HepG2 (cell line): ENCODE measurements around the gene PDE5A. TPM values are rescaled to one million over a fixed set of nuclear protein-coding genes. Genes with fewer than 3 reads are reported as not detected.

Experiments
- ATAC-seq: fragments of 200-7000 bp; cut with Tn5 transposase; 3 replicates; pipeline ENCODE4 v1.9.1; 2020; ENCODE audit warnings: mild to moderate bottlenecking, moderate library complexity
- BruUV-seq: library from RNA; stranded (reverse); fragments of 400-500 nt; replicated peaks from 2 replicates; lab custom pipeline; 2021; lab: Mats Ljungman, UMichigan
- CTCF ChIA-PET: fragments of 300-600 bp; formaldehyde crosslinking; extraction: SDS; loops from one replicate; lab custom pipeline; 2021; ENCODE audit warnings: low total read pairs, inconsistent platforms, low intra/inter-chr PET ratio; lab: Yijun Ruan, JAX
- POLR2A ChIA-PET: fragments of 350-600 bp; sonication (Branson Sonifier 250); formaldehyde crosslinking; loops from one replicate; lab custom pipeline; 2020; ENCODE audit warnings: antibody characterized with exemption, inconsistent platforms; lab: Yijun Ruan, JAX
- DNase-seq: peaks from one replicate; pipeline ENCODE4 v3.0.0-alpha.2; 2015; ENCODE audit warnings: low spot score
- FAIRE-seq: peaks from 3 replicates; lab custom pipeline; 2011; peaks lifted over from hg19 to GRCh38; lab: Jason Lieb, UNC
- H2AFZ ChIP-seq: one replicate; pipeline ENCODE4 v1.6.1; 2011; ENCODE audit warnings: low read length, inconsistent platforms
- H3K27ac ChIP-seq: fragments of 300-600 bp; 3 replicates; pipeline ENCODE4 v1.8.0; 2011; ENCODE audit warnings: mixed run types, mild to moderate bottlenecking, mixed read lengths, low read length, inconsistent platforms; ENCODE audit not compliant: insufficient read depth; ENCODE audit errors: extremely low read length
- H3K27me3 ChIP-seq, 2 experiments: fragments of 200-600 bp in 1 of 2; 2 replicates in 1 of 2; 3 replicates in 1 of 2; pipeline versions ENCODE4 v1.6.0 to v1.8.0; 2011; ENCODE audit warnings: low read length in 2 of 2, mild to moderate bottlenecking in 2 of 2, moderate library complexity in 2 of 2, inconsistent platforms in 1 of 2; ENCODE audit not compliant: insufficient read depth in 2 of 2, control insufficient read depth in 1 of 2
- H3K36me3 ChIP-seq, 2 experiments: fragments of 200-600 bp in 1 of 2; replicated peaks in 1 of 2; 2 replicates in 1 of 2; 3 replicates in 1 of 2; pipeline versions ENCODE4 v1.5.1 to v1.8.0; 2011; ENCODE audit warnings: low read length in 2 of 2, inconsistent platforms in 1 of 2; ENCODE audit not compliant: insufficient read depth in 2 of 2, control insufficient read depth in 1 of 2
- H3K4me1 ChIP-seq: 2 replicates; pipeline ENCODE4 v1.5.1; 2012; ENCODE audit warnings: low read length, inconsistent platforms; ENCODE audit not compliant: insufficient read depth
- H3K4me2 ChIP-seq: 2 replicates; pipeline ENCODE4 v1.6.0; 2011; ENCODE audit warnings: low read depth, low read length, inconsistent platforms
- H3K4me3 ChIP-seq, 3 experiments: fragments of 200-600 bp in 1 of 3; sonication (generic), shearing (Covaris generic) in 1 of 3; replicated peaks in 1 of 3; 2 replicates each; pipeline ENCODE4 v1.5.1; 2011 to 2016; ENCODE audit warnings: low read length in 3 of 3, inconsistent platforms in 2 of 3, low read depth in 2 of 3, mild to moderate bottlenecking in 2 of 3, control low read depth in 1 of 3, mixed read lengths in 1 of 3; ENCODE audit not compliant: insufficient read depth in 1 of 3
- H3K79me2 ChIP-seq: one replicate; pipeline ENCODE4 v1.6.1; 2011; ENCODE audit warnings: low read length, inconsistent platforms; ENCODE audit not compliant: insufficient read depth
- H3K9ac ChIP-seq: 2 replicates; pipeline ENCODE4 v1.6.0; 2011; ENCODE audit warnings: mild to moderate bottlenecking, low read depth, low read length, inconsistent platforms; ENCODE audit not compliant: insufficient read depth
- H3K9me3 ChIP-seq: 2 replicates; pipeline ENCODE4 v1.5.1; 2012; ENCODE audit warnings: mild to moderate bottlenecking, low read length
- H4K20me1 ChIP-seq: 2 replicates; pipeline ENCODE4 v1.6.0; 2011; ENCODE audit warnings: inconsistent platforms, mild to moderate bottlenecking, low read length, moderate library complexity; ENCODE audit not compliant: insufficient read depth
- CBX1 ChIP-seq: IDR thresholded peaks from one replicate; pipeline ENCODE4 v1.6.1; 2016; ENCODE audit warnings: antibody characterized with exemption, low read depth
- CREB3 ChIP-seq: sonication (generic); formaldehyde crosslinking; IDR thresholded peaks from 2 replicates; pipeline ENCODE4 v1.5.0; 2020; ENCODE audit warnings: missing genetic modification reagents
- KDM6A ChIP-seq: IDR thresholded peaks from 2 replicates; pipeline ENCODE4 v1.6.1; 2016; ENCODE audit warnings: low read depth
- MEIS2 ChIP-seq: sonication (generic); formaldehyde crosslinking; IDR thresholded peaks from 2 replicates; pipeline ENCODE4 v1.9.0; 2021; ENCODE audit warnings: mild to moderate bottlenecking, missing genetic modification reagents
- MTA1 ChIP-seq: sonication (generic); formaldehyde crosslinking; IDR thresholded peaks from 2 replicates; pipeline ENCODE4 v1.4.0; 2020; ENCODE audit warnings: missing genetic modification reagents, mild to moderate bottlenecking, borderline replicate concordance
- MTF1 ChIP-seq: sonication (generic); formaldehyde crosslinking; IDR thresholded peaks from 2 replicates; pipeline ENCODE4 v1.5.0; 2020; ENCODE audit warnings: missing genetic modification reagents
- NCOR1 ChIP-seq: fragments of 200-600 bp; sonication (generic); IDR thresholded peaks from 2 replicates; pipeline ENCODE4 v1.7.0; 2017; ENCODE audit warnings: antibody characterized with exemption, low read length, borderline replicate concordance
- USF2 ChIP-seq, 2 experiments: sonication (generic) in 1 of 2; formaldehyde crosslinking in 1 of 2; IDR thresholded peaks; 2 replicates each; pipeline versions ENCODE4 v1.5.1 to v1.6.1; 2011 to 2020; ENCODE audit warnings: borderline replicate concordance in 1 of 2, low read depth in 1 of 2, low read length in 1 of 2, mild to moderate bottlenecking in 1 of 2, missing genetic modification reagents in 1 of 2, moderate library complexity in 1 of 2
- ZBTB7B ChIP-seq: sonication (generic); formaldehyde crosslinking; IDR thresholded peaks from 2 replicates; pipeline ENCODE4 v1.4.0; 2020; ENCODE audit warnings: missing genetic modification reagents
- ZNF446 ChIP-seq: sonication (generic); formaldehyde crosslinking; IDR thresholded peaks from 2 replicates; pipeline ENCODE4 v1.5.0; 2020; ENCODE audit warnings: mild to moderate bottlenecking, missing genetic modification reagents
- ZNF614 ChIP-seq: IDR thresholded peaks from 2 replicates; pipeline ENCODE4 v1.6.1; 2018; ENCODE audit warnings: missing biosample characterization, missing genetic modification reagents, inconsistent platforms, borderline replicate concordance
- in situ Hi-C: cut with HindIII; loops from 2 replicates; pipeline ENCODE4 v1.10.0; 2017; ENCODE audit warnings: low pct_unique_long_range_greater_than_20kb; ENCODE audit not compliant: extremely low pct_ligation_motif_present
- intact Hi-C: fragments of 100-400 bp; cut with micrococcal nuclease; formaldehyde crosslinking; loops from one replicate; pipeline ENCODE4 v1.10.0; 2022; ENCODE audit not compliant: unreplicated experiment
- polyA plus RNA-seq, 8 experiments: library from polyadenylated mRNA; depleted of rRNA in 3 of 8; stranded (reverse) in 7 of 8; unstranded in 1 of 8; fragments of >200 nt; fragmentation: Illumina TruSeq in 4 of 8; extraction: Trizol in 4 of 8; gene quantifications; 2 replicates each; pipeline versions ENCODE4 v1.2.1 to v1.2.3, GENCODE V29; 2011 to 2016; ENCODE audit warnings: low read depth in 4 of 8, missing spikeins in 1 of 8, mixed read lengths in 1 of 8; ENCODE audit not compliant: insufficient read depth in 1 of 8
- total RNA-seq, 5 experiments: library from RNA; depleted of rRNA; stranded (reverse); fragments of >200 nt; fragmentation: Illumina TruSeq; extraction: Trizol; gene quantifications; 2 replicates each; pipeline ENCODE4 v1.2.3, GENCODE V29; 2016; ENCODE audit warnings: low read depth in 1 of 5
- TF ChIP-seq, protein P1 (sequence below), 2 experiments: sonication (generic) in 1 of 2; formaldehyde crosslinking in 1 of 2; IDR thresholded peaks; 2 replicates each; pipeline versions ENCODE4 v1.4.0 to v1.6.1; 2016 to 2020; ENCODE audit warnings: borderline replicate concordance in 1 of 2, low read depth in 1 of 2, mild to moderate bottlenecking in 1 of 2, missing genetic modification reagents in 1 of 2

Gene PDE5A
- total and polyA plus RNA-seq, 2 of the 13 experiments (the other 11 are each of a cell fraction or from before 2014, with no cell fraction given) = 0.22 to 0.44 TPM

GRCh38 chr4:119478446-119479179, 150.0 kb downstream of the PDE5A start (continued):
- TF ChIP-seq CREB3 = no peak

DNA sequence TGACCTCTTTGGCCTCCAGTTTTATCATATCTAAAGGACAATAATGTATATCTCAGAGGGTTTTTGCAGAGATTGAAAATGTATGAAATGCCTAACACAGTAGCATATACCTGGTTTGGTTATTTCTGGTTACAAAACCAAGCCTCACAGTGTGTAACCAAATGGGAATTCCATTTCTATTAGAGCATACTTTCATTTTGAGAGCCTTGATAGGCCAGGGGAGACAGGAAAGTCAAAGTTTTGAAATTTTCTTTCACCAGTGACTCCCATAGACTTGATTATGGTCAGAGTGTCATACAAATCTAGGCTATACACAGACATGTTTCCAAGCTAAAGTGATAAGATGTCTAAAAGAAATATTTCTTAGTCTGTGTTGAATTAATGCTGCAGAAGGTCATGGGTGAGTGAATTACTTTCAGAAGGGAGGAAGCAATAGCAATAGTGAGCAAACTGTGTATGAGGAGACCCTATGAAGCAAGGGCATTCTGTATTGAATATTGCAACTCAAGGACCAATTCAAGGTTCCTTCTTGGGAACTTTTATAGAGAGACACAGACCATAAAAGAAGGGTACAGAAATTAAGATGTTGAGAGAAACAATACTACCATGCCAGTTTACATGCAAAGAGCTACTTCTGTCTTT, 151.1 kb downstream of the PDE5A start:
- Histone ChIP-seq H3K4me3 (no peak overlapping the region), H3K27me3 (no peaks in the 10 kb centered on the region), H3K9me3 (no peaks in the 10 kb centered on the region), H3K4me1 (peaks cover 26% of the 10 kb centered on the region), H3K9ac (no peak overlapping the region), H3K4me2 (no peak overlapping the region), H3K36me3 (peaks cover 8 to 29% of the 10 kb centered on the region in 2 experiments), H3K27ac (no peak overlapping the region), H2AFZ (no peak overlapping the region), H3K79me2 (no peaks in the 10 kb centered on the region), H4K20me1 (no peaks in the 10 kb centered on the region)
- ATAC-seq (no peak), DNase-seq (no peak), FAIRE-seq (no peak)
- BruUV-seq = no TSS peak
- intact Hi-C loops (no loop called here), in situ Hi-C loops (loop anchor here (25.0 kb wide), 1 partner anchor 490 kb away; no protein-coding TSS in a partner anchor)
- ChIA-PET CTCF (no interaction called here), POLR2A (no interaction called here)
- TF ChIP-seq NCOR1 = no peak
- TF ChIP-seq ZNF614 (CRISPR knock-in tag) = no peak
- no peak for TF ChIP-seq MTF1
- TF ChIP-seq MTA1 (CRISPR knock-in tag) = no peak
- no peak for TF ChIP-seq KDM6A (CRISPR knock-in tag)
- TF ChIP-seq CBX1 = no peak
- no peak for TF ChIP-seq USF2 (IDR thresholded peaks at IDR 0.05; ENCODE audit: low read depth, low read length)
- TF ChIP-seq USF2 (CRISPR knock-in tag; IDR thresholded peaks at IDR 0.05; ENCODE audit: borderline replicate concordance) = no peak
- TF ChIP-seq ZBTB7B = no peak
- TF ChIP-seq MEIS2 (CRISPR knock-in tag) = no peak
- TF ChIP-seq, protein P1, sequence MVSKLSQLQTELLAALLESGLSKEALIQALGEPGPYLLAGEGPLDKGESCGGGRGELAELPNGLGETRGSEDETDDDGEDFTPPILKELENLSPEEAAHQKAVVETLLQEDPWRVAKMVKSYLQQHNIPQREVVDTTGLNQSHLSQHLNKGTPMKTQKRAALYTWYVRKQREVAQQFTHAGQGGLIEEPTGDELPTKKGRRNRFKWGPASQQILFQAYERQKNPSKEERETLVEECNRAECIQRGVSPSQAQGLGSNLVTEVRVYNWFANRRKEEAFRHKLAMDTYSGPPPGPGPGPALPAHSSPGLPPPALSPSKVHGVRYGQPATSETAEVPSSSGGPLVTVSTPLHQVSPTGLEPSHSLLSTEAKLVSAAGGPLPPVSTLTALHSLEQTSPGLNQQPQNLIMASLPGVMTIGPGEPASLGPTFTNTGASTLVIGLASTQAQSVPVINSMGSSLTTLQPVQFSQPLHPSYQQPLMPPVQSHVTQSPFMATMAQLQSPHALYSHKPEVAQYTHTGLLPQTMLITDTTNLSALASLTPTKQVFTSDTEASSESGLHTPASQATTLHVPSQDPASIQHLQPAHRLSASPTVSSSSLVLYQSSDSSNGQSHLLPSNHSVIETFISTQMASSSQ (IDR thresholded peaks at IDR 0.05; ENCODE audit: low read depth) = no peak
- TF ChIP-seq, protein P1 (CRISPR knock-in tag; IDR thresholded peaks at IDR 0.05; ENCODE audit: borderline replicate concordance) = no peak
- TF ChIP-seq ZNF446 (CRISPR knock-in tag) = no peak
